OCI-LY1 (cell line): ENCODE data around the gene BOLA1.
"Not testable (repeated sequence)": the region's sequence is repeated elsewhere in the genome, so short reads cannot be mapped to it uniquely, and the experiment has no call there.

Experiments used
- H2AFZ ChIP-seq: fragments of 200-600 bp; sonication (generic), shearing (Covaris generic); 2 replicates; pipeline ENCODE4 v1.6.0; 2014; ENCODE audit warnings: antibody characterized with exemption, mild to moderate bottlenecking, low read length
- H3F3A ChIP-seq: fragments of 200-600 bp; sonication (generic), shearing (Covaris generic); 2 replicates; pipeline ENCODE4 v1.6.0; 2014; ENCODE audit warnings: mild to moderate bottlenecking, antibody characterized with exemption, low read length, moderate library complexity; ENCODE audit not compliant: insufficient read depth
- H3K27ac ChIP-seq: fragments of 200-600 bp; sonication (generic); 2 replicates; pipeline ENCODE4 v1.5.1; 2014; ENCODE audit warnings: low read length, mixed run types, mild to moderate bottlenecking, low read depth; ENCODE audit not compliant: poor library complexity, severe bottlenecking
- H3K27me3 ChIP-seq: fragments of 200-600 bp; sonication (generic); 2 replicates; pipeline ENCODE4 v1.6.0; 2014; ENCODE audit warnings: antibody characterized with exemption, mild to moderate bottlenecking, low read length, moderate library complexity; ENCODE audit not compliant: insufficient read depth
- H3K36me3 ChIP-seq: fragments of 200-600 bp; sonication (generic); 2 replicates; pipeline ENCODE4 v1.6.1; 2014; ENCODE audit warnings: mild to moderate bottlenecking, antibody characterized with exemption, low read length, moderate library complexity, mixed read lengths; ENCODE audit not compliant: insufficient read depth
- H3K4me1 ChIP-seq: fragments of 200-600 bp; sonication (generic); 2 replicates; pipeline ENCODE4 v1.5.1; 2014; ENCODE audit warnings: mild to moderate bottlenecking, low read length, moderate library complexity; ENCODE audit not compliant: insufficient read depth, severe bottlenecking
- H3K4me2 ChIP-seq: fragments of 200-600 bp; sonication (generic), shearing (Covaris generic); 2 replicates; pipeline ENCODE4 v1.6.1; 2014; ENCODE audit warnings: low read length
- H3K4me3 ChIP-seq: fragments of 200-600 bp; sonication (generic); 2 replicates; pipeline ENCODE4 v1.5.1; 2014; ENCODE audit warnings: low read length, low read depth, mild to moderate bottlenecking, mixed read lengths; ENCODE audit not compliant: poor library complexity, severe bottlenecking
- H3K79me2 ChIP-seq: fragments of 200-600 bp; shearing (Covaris generic); 2 replicates; pipeline ENCODE4 v1.6.1; 2016; ENCODE audit warnings: mixed run types, low read length, mixed read lengths; ENCODE audit not compliant: insufficient read depth
- H3K9ac ChIP-seq: fragments of 200-600 bp; sonication (generic), shearing (Covaris generic); 2 replicates; pipeline ENCODE4 v1.6.1; 2014; ENCODE audit warnings: mild to moderate bottlenecking, low read length, mixed read lengths
- H3K9me2 ChIP-seq: fragments of 200-600 bp; sonication (generic), shearing (Covaris generic); 2 replicates; pipeline ENCODE4 v1.6.1; 2014; ENCODE audit warnings: low read depth, mild to moderate bottlenecking, low read length, mixed read lengths
- H3K9me3 ChIP-seq: fragments of 200-600 bp; shearing (Covaris generic); 2 replicates; pipeline ENCODE4 v1.6.1; 2014; ENCODE audit warnings: low read length, mixed read lengths
- H4K20me1 ChIP-seq: fragments of 200-600 bp; sonication (generic), shearing (Covaris generic); 2 replicates; pipeline ENCODE4 v1.6.0; 2016; ENCODE audit warnings: mild to moderate bottlenecking, low read length; ENCODE audit not compliant: insufficient read depth

Gene BOLA1

DNA sequence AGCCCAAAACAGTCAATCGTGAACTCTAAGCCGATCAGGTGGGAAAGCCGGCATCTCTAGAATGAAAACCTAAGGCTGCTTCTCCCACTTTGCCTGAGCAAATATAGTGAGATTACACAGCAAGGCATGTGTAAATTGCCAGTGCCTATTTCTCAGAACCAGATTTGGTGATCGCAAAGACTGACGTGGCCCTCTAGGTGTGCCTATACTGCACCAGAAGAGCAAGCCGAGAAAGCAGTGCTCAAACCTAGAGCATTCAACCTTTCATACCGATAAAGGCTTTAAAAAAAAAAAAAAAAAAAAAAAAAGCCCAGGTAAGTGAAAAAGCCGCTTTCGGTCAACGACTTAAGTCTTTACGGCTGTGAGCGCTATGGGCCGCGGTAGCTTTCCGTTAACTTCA lies 39.1 kb upstream of the BOLA1 start:
- not testable (repeated sequence) for H3K36me3 ChIP-seq, H4K20me1 ChIP-seq, H3K27ac ChIP-seq, H3K9me3 ChIP-seq, H3F3A ChIP-seq, H3K9ac ChIP-seq, H3K27me3 ChIP-seq, H3K4me2 ChIP-seq, H3K4me1 ChIP-seq, H3K79me2 ChIP-seq, H2AFZ ChIP-seq, H3K9me2 ChIP-seq, H3K4me3 ChIP-seq

DNA sequence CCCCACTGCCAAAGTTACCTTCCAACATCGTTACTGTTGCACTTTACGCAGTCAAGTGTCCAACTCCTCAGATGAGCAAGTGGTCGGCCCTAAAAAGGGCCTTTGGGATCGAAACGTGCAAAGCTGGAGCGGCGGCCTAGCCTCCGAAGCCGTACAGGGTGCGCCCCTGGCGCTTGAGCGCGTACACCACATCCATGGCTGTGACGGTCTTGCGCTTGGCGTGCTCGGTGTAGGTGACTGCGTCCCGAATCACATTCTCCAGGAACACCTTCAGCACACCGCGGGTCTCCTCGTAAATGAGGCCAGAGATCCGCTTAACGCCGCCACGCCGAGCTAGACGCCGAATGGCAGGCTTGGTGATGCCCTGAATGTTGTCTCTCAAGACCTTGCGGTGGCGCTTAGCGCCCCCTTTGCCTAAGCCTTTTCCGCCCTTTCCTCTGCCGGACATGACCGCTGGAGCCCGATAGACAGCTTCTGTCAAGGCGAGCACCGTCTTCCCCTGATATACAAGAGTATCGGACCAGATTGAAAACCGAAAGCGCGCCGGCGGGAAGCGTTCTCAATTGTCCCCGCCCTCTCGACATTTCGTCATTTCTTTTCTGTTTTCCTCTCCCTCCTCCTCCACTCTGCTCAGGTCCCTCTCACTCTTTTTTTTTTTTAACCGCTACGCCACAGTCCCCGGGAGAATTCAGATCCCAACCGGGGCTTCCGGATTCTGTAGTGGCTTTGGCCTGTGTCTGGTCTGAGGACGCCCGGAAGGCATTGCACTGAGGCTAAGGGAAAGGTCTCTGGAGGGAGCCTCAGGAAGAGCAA lies 38.5 kb upstream of the BOLA1 start:
- H3K9ac ChIP-seq, H4K20me1 ChIP-seq, H3K9me2 ChIP-seq, H3K27me3 ChIP-seq, H3K27ac ChIP-seq, H3K4me3 ChIP-seq, H3K4me2 ChIP-seq, H3K4me1 ChIP-seq, H3K9me3 ChIP-seq, H3K36me3 ChIP-seq, H2AFZ ChIP-seq, H3K79me2 ChIP-seq, H3F3A ChIP-seq: not testable (repeated sequence)

DNA sequence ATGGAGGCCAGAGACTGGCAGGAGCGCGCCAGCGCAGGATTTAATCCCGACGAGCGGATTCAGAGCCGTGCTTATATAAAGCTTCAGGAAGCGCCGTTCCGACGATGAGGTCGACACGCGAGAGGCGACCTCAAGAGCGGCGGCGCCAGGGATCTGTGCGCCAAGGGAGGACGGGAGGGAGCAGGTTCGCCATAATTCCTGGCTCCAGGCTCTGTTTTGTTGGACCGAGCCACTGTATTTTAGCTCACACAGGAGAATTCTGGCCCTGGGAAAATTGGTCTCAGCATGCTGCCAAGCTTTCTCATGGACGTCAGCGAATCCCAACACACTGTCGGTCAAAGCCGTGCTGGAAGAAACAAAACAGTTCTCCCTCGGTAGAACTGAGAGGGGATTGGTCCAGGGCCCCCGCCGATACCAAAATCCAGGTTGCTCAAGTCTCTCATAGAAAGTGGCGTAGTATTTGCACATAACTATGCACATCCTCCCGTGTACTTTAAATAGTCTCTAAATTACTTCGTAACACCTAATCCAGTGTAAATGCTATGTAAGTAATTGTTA lies 37.8 kb upstream of the BOLA1 start:
- not testable (repeated sequence) for H3K36me3 ChIP-seq, H4K20me1 ChIP-seq, H3K9me3 ChIP-seq, H3K9ac ChIP-seq, H3K4me2 ChIP-seq, H3K27ac ChIP-seq, H3K4me1 ChIP-seq, H3K27me3 ChIP-seq, H3F3A ChIP-seq, H3K4me3 ChIP-seq, H3K9me2 ChIP-seq, H3K79me2 ChIP-seq, H2AFZ ChIP-seq

DNA sequence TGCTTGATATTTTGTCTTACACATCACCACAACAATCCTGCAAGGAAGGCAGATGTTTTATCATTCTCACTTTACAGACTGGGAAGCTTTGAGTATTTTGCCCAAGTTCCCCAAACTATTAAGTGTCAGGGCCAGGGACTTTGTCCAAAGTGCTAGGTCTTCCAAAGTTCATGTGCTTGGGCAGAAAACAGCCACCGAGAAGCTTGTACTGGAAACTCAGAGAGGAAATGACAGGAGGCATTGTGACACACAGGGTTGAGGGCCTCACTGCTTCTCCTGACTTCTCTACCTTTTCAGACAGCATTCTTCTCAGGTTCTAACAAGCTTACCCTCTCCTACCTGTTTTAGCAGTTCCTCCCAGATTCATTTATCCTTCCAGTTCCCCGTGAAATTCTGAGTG lies 32.5 kb upstream of the BOLA1 start:
- H3K27ac ChIP-seq, H4K20me1 ChIP-seq, H3K9me3 ChIP-seq, H3F3A ChIP-seq, H3K9me2 ChIP-seq, H3K4me1 ChIP-seq, H3K9ac ChIP-seq, H2AFZ ChIP-seq, H3K36me3 ChIP-seq, H3K27me3 ChIP-seq, H3K79me2 ChIP-seq, H3K4me2 ChIP-seq, H3K4me3 ChIP-seq: not testable (repeated sequence)

DNA sequence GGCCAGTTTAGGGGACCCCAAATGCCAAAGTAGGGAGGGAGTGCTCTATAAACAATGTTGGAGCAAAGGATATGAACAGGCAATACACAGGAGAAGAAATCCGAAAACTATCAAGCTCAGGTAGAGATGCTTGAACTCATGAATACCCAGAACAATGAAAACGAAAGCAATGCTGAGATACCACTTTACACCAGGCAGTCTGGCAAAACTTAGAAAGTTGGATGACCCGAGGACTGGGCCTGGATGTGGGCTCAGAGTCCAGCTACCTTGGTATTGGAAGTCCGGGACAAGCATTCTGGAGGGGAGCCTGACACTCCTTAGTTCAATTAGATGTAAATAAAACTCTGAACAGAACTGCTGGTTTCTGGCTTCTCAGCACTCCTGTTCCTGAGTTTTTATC lies 26.3 kb upstream of the BOLA1 start:
- not testable (repeated sequence) for H3F3A ChIP-seq, H3K36me3 ChIP-seq, H3K27me3 ChIP-seq

More for the DNA sequence above, 26.3 kb upstream of the BOLA1 start:
- not testable (repeated sequence) for H2AFZ ChIP-seq, H3K9me2 ChIP-seq, H3K4me3 ChIP-seq, H4K20me1 ChIP-seq, H3K9ac ChIP-seq, H3K79me2 ChIP-seq, H3K4me1 ChIP-seq, H3K9me3 ChIP-seq, H3K4me2 ChIP-seq, H3K27ac ChIP-seq
